ENCODE results near the gene KRT83. TPM values are rescaled to one million over a fixed set of nuclear protein-coding genes. Genes with fewer than 3 reads are reported as not detected.

KRT83 gene
- total RNA-seq, 1 donor from 2014 or later: not detected

DNA sequence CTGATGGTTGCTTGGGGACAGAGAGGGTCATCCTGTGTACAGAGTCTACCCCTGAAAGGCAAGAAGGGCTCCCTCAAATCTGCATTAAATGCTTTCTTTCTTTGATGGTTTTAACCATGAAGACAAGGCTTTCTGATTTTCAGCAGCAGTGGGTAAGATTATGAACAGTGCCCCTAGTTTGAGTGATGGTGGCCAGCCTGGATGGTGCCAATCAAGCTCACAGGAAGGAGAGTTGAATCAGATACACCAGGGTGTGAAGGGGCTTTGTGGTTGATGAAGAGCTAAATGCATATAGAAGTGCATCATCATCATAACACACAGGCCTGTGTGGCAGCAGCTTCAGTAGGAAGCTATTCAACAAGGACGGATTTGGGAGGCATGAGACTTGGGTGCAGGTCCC, 40.4 kb upstream of the KRT83 start:
- TF ChIP-seq CTCF (IDR thresholded peaks at IDR 0.05; ENCODE audit: unreplicated experiment): no peak
- no peak overlapping the region for H3K27ac Mint-ChIP-seq
- no peak overlapping the region for H3K4me3 Mint-ChIP-seq (ENCODE audit: low read depth)
- no peaks in the 10 kb centered on the region for H3K4me1 Mint-ChIP-seq (ENCODE audit: low read depth)
- H3K9me3 Mint-ChIP-seq (ENCODE audit: low read depth): no peaks in the 10 kb centered on the region
- H3K36me3 Mint-ChIP-seq (ENCODE audit: insufficient read depth): no peaks in the 10 kb centered on the region
- H3K27me3 Mint-ChIP-seq: peaks cover 62% of the 10 kb centered on the region
- DNase-seq (ENCODE audit: low spot score, unreplicated experiment): no peak

- Mint-ChIP-seq H3K4me1 (ENCODE audit: low read depth) (no peaks in the 10 kb centered on the region), H3K36me3 (ENCODE audit: insufficient read depth) (no peaks in the 10 kb centered on the region), H3K9me3 (ENCODE audit: low read depth) (no peaks in the 10 kb centered on the region), H3K27ac (no peak overlapping the region), H3K4me3 (ENCODE audit: low read depth) (no peak overlapping the region), H3K27me3 (peaks cover 58% of the 10 kb centered on the region)
- no peak for TF ChIP-seq CTCF (IDR thresholded peaks at IDR 0.05; ENCODE audit: unreplicated experiment)
- no peak for DNase-seq (ENCODE audit: low spot score, unreplicated experiment)
Observed at GRCh38 chr12:52360663-52361271, 39.6 kb upstream of the KRT83 start.

- Mint-ChIP-seq H3K4me1 (ENCODE audit: low read depth) (no peaks in the 10 kb centered on the region), H3K4me3 (ENCODE audit: low read depth) (no peak overlapping the region), H3K9me3 (ENCODE audit: low read depth) (no peaks in the 10 kb centered on the region), H3K36me3 (ENCODE audit: insufficient read depth) (no peaks in the 10 kb centered on the region), H3K27me3 (peaks cover 54% of the 10 kb centered on the region), H3K27ac (no peak overlapping the region)
- DNase-seq (ENCODE audit: low spot score, unreplicated experiment): no peak
- TF ChIP-seq CTCF (IDR thresholded peaks at IDR 0.05; ENCODE audit: unreplicated experiment): no peak
Observed at GRCh38 chr12:52360106-52360662, 39.0 kb upstream of the KRT83 start.

DNA sequence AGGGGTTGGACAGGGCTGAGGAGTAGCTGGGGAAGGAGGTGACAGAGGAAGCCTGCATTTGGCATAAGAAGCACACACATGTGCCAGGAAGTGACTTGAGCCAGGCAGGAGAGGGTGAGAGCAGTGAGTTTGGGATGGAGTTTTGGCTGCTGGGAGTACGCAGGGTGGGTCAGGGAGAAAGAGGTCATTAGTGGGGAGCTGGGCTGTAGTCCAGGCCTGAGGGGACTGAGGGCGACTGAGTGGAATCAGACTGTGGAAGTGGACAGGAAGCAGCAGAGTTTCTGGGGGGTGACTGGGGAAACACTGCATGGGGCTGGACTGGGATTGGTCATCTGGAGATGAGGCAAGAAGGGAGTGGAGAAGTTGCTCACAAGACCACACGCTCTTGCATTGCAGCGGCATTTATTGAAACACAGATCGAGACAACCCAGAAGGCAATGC, 38.4 kb upstream of the KRT83 start:
- no peak for DNase-seq (ENCODE audit: low spot score, unreplicated experiment)
- Mint-ChIP-seq H3K27me3 (peaks cover 49% of the 10 kb centered on the region), H3K36me3 (ENCODE audit: insufficient read depth) (no peaks in the 10 kb centered on the region), H3K4me1 (ENCODE audit: low read depth) (no peaks in the 10 kb centered on the region), H3K27ac (no peak overlapping the region), H3K4me3 (ENCODE audit: low read depth) (no peak overlapping the region), H3K9me3 (ENCODE audit: low read depth) (no peaks in the 10 kb centered on the region)
- TF ChIP-seq CTCF (IDR thresholded peaks at IDR 0.05; ENCODE audit: unreplicated experiment): no peak

- Mint-ChIP-seq H3K27me3 (peaks cover 46% of the 10 kb centered on the region), H3K36me3 (ENCODE audit: insufficient read depth) (no peaks in the 10 kb centered on the region), H3K4me1 (ENCODE audit: low read depth) (no peaks in the 10 kb centered on the region), H3K4me3 (ENCODE audit: low read depth) (no peak overlapping the region), H3K9me3 (ENCODE audit: low read depth) (no peaks in the 10 kb centered on the region), H3K27ac (no peak overlapping the region)
- TF ChIP-seq CTCF (IDR thresholded peaks at IDR 0.05; ENCODE audit: unreplicated experiment): no peak
- DNase-seq (ENCODE audit: low spot score, unreplicated experiment): no peak
Observed at GRCh38 chr12:52358575-52359350, 37.6 kb upstream of the KRT83 start.
